Osteoblast (primary cell): ENCODE data around the gene MORF4L2. TPM values are rescaled to one million over a fixed set of nuclear protein-coding genes. Genes with fewer than 3 reads are reported as not detected.

Source experiments
- DNase-seq: peaks from one replicate; pipeline ENCODE4 v3.0.0; 2011; ENCODE audit warnings: low spot score, mixed read lengths; ENCODE audit not compliant: insufficient read length; ENCODE audit errors: missing footprints
- H2AFZ ChIP-seq: 2 replicates; pipeline ENCODE4 v1.6.0; 2011; ENCODE audit warnings: mild to moderate bottlenecking, low read length
- H3K27ac ChIP-seq: 2 replicates; pipeline ENCODE4 v1.5.1; 2011; ENCODE audit warnings: mild to moderate bottlenecking, low read depth, low read length, moderate library complexity
- H3K27me3 ChIP-seq: 2 replicates; pipeline ENCODE4 v1.6.0; 2012; ENCODE audit warnings: mild to moderate bottlenecking, control low read depth, inconsistent platforms, low read length, moderate library complexity; ENCODE audit not compliant: insufficient read depth
- H3K36me3 ChIP-seq: 2 replicates; pipeline ENCODE4 v1.5.1; 2011; ENCODE audit warnings: mild to moderate bottlenecking, low read length, control low read depth, moderate library complexity; ENCODE audit not compliant: insufficient read depth
- H3K4me1 ChIP-seq: 2 replicates; pipeline ENCODE4 v1.5.1; 2011; ENCODE audit warnings: mild to moderate bottlenecking, low read length, control low read depth, moderate library complexity; ENCODE audit not compliant: insufficient read depth
- H3K4me2 ChIP-seq: 2 replicates; pipeline ENCODE4 v1.6.0; 2011; ENCODE audit warnings: mild to moderate bottlenecking, low read length; ENCODE audit not compliant: insufficient read depth
- H3K4me3 ChIP-seq: fragments of 200-600 bp; sonication (generic); 3 replicates; pipeline ENCODE4 v1.5.1; 2012; ENCODE audit warnings: mild to moderate bottlenecking, low read length, inconsistent platforms; ENCODE audit not compliant: insufficient read depth
- H3K79me2 ChIP-seq: 2 replicates; pipeline ENCODE4 v1.6.0; 2012; ENCODE audit warnings: mild to moderate bottlenecking, low read length, control low read depth, inconsistent platforms; ENCODE audit not compliant: insufficient read depth
- H3K9me3 ChIP-seq: 2 replicates; pipeline ENCODE4 v1.5.1; 2011; ENCODE audit warnings: low read depth, low read length, control low read depth
- H4K20me1 ChIP-seq: 2 replicates; pipeline ENCODE4 v1.6.0; 2012; ENCODE audit warnings: mild to moderate bottlenecking, low read length, control low read depth; ENCODE audit not compliant: insufficient read depth
- CTCF ChIP-seq: IDR thresholded peaks from 2 replicates; pipeline ENCODE4 v1.5.1; 2011; ENCODE audit warnings: mild to moderate bottlenecking, low read depth, low read length, moderate library complexity; ENCODE audit errors: extremely low read depth
- total RNA-seq: library from RNA; depleted of rRNA; stranded (reverse); fragments of >200 nt; gene quantifications from 2 replicates; pipeline ENCODE4 v1.2.3, GENCODE V29; 2012

The MORF4L2 gene
- 678 and 953 TPM in 2 replicates for total RNA-seq

GRCh38 chrX:103686199-103687072, at the start of gene MORF4L2:
Gene MORF4L2, minus strand, starts transcription at chrX:103686699. Its CDS starts 9,672 bp downstream, at chrX:103677027.
- Histone ChIP-seq H3K27ac (peak within 1 kb of the TSS; percentile 97), H3K9me3 (no peaks in the 10 kb centered on the region), H3K4me2 (peak within 1 kb of the TSS; percentile 86), H3K4me3 (peak within 1 kb of the TSS; percentile 75), H2AFZ (peak within 1 kb of the TSS; percentile 80), H4K20me1 (peaks cover 3% of the 10 kb centered on the region), H3K27me3 (peaks cover 2% of the 10 kb centered on the region), H3K36me3 (peaks cover 21% of the 10 kb centered on the region), H3K79me2 (peaks cover 22% of the 10 kb centered on the region), H3K4me1 (peaks cover 22% of the 10 kb centered on the region)
- peak; percentile 83 for DNase-seq
- TF ChIP-seq CTCF: no peak

- no peaks in the 10 kb centered on the region for H3K9me3 ChIP-seq
- H4K20me1 ChIP-seq: no peaks in the 10 kb centered on the region
- no peak overlapping the region for H3K27ac ChIP-seq
- DNase-seq: no peak
- no peaks in the 10 kb centered on the region for H3K36me3 ChIP-seq
- H3K4me1 ChIP-seq: peaks cover 19% of the 10 kb centered on the region
- H3K27me3 ChIP-seq: peaks cover 16% of the 10 kb centered on the region
- no peak overlapping the region for H2AFZ ChIP-seq
- no peak overlapping the region for H3K4me2 ChIP-seq
- no peaks in the 10 kb centered on the region for H3K79me2 ChIP-seq
- TF ChIP-seq CTCF: no peak
- H3K4me3 ChIP-seq: no peak overlapping the region
Measured at GRCh38 chrX:103734125-103734760, 47.7 kb upstream of the MORF4L2 start.

GRCh38 chrX:103733017-103733416, 46.5 kb upstream of the MORF4L2 start:
- Histone ChIP-seq H3K79me2 (no peaks in the 10 kb centered on the region), H2AFZ (no peak overlapping the region), H3K27me3 (peaks cover 16% of the 10 kb centered on the region), H3K4me3 (no peak overlapping the region), H3K4me1 (peaks cover 19% of the 10 kb centered on the region), H3K4me2 (no peak overlapping the region), H3K36me3 (no peaks in the 10 kb centered on the region), H3K9me3 (no peaks in the 10 kb centered on the region), H4K20me1 (no peaks in the 10 kb centered on the region), H3K27ac (no peak overlapping the region)
- no peak for DNase-seq
- no peak for TF ChIP-seq CTCF
